HL-60 (cell line): ENCODE data around the gene ARHGEF7.

Source experiments
- CTCF ChIP-seq: IDR thresholded peaks from one replicate; pipeline ENCODE4 v1.5.1; 2011; ENCODE audit warnings: low read length, control low read depth, inconsistent platforms; ENCODE audit not compliant: insufficient read depth
- GABPA ChIP-seq: IDR thresholded peaks from 2 replicates; pipeline ENCODE4 v1.6.1; 2012; ENCODE audit warnings: low read depth
- POLR2AphosphoS5 ChIP-seq: IDR thresholded peaks from 2 replicates; pipeline ENCODE4 v1.6.1; 2012; ENCODE audit warnings: low read depth
- REST ChIP-seq: IDR thresholded peaks from 2 replicates; pipeline ENCODE4 v1.6.1; 2012; ENCODE audit warnings: low read depth; ENCODE audit not compliant: insufficient replicate concordance

- no peak for TF ChIP-seq POLR2AphosphoS5
- TF ChIP-seq CTCF: no peak
- TF ChIP-seq REST: no peak
- no peak for TF ChIP-seq GABPA
Observed at GRCh38 chr13:111354789-111355188, 239.7 kb downstream of the ARHGEF7 start.
